HG02852 (cell line): ENCODE measurements around the gene MAGI3.
"Not testable (repeated sequence)": the region's sequence is repeated elsewhere in the genome, so short reads cannot be mapped to it uniquely, and the experiment has no call there.

Experiments used
- ATAC-seq: cut with Tn5 transposase; IDR thresholded peaks from one replicate; pipeline ENCODE4 v1.9.1; 2021; ENCODE audit warnings: mild to moderate bottlenecking, moderate library complexity; ENCODE audit not compliant: unreplicated experiment

The MAGI3 gene

GRCh38 chr1:113508364-113509164, 118.2 kb downstream of the MAGI3 start:
- ATAC-seq = no peak

DNA sequence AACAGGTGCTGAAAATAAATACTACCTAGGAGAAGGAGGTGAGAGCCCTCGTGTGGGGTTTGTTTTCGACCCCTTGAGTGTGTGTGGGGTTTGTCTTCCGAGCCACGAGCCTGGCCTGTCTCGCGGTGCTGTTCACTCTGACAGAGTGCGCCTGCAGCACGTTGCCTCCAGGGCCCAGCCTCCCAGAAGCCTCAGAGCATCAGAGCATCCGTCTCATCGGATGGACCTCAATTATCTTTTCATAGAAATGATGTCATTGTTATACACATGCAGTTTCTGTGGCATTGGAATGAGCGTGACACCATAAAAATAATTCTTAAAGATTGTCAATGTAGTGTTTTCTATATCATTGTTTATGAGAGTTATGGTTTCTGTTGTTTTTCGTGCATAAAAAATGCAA, 119.5 kb downstream of the MAGI3 start:
- not testable (repeated sequence) for ATAC-seq

GRCh38 chr1:113511269-113511668, 121.0 kb downstream of the MAGI3 start:
- ATAC-seq = no peak

GRCh38 chr1:113515498-113515897, 125.2 kb downstream of the MAGI3 start:
- no peak for ATAC-seq

GRCh38 chr1:113517346-113517745, 127.0 kb downstream of the MAGI3 start:
- ATAC-seq = no peak

GRCh38 chr1:113517983-113518382, 127.7 kb downstream of the MAGI3 start:
- no peak for ATAC-seq

DNA sequence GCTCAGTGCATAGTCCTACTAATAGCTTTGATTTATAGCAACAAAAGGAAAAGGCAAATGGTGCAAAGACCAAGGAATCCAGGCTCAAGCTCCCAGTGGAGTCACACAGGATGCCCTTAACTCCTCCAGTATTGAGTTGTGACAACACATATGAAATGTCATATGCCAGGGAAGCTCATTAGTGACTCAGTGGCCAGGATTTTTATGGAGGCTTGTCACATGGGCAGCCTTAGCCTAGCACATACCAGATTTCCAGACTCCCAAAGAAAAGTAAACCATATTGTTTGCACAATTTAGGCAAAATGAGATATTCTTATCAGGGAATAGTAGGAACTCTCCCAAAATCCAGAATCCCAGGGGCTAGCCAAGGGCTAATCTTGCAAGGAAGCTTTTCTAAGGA, 129.2 kb downstream of the MAGI3 start:
- no peak for ATAC-seq

- no peak for ATAC-seq
Observed at GRCh38 chr1:113530021-113530420, 139.7 kb downstream of the MAGI3 start.

DNA sequence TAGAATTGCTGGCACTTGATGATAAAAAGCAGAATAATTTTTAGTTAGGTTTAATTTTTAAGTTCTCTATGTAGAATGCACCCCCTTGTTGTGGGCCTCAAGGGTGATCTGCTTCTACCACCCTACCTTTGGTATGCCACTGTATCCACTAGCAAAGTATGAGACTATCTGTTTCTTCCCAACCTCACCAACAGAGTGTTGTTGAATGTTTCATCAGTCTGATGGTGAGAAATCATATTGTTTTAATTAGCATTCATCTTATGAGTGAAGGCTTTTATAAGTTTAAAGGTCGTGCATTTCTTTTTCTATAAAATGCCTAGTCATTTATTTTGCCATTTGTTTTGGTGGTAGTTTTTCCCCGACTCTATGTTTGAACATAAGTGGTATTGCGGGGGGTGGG, 141.0 kb downstream of the MAGI3 start:
- no peak for ATAC-seq

DNA sequence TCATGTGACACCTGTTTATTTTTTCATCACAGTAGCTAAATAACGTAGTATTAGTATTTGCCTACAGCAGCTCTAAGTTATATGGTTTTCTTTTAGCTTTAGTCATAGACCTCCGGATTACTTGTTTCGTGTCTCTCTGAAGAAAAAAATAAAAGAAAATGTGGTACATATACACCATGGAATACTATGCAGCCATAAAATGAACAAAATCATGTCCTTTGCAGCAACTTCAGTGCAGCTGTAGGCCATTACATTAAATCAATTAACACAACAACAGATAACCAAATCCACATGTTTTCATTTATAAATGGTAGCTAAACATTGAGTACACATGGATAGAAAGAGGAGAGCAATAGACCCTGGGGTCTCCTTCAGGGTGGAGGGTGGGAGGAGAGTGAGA, 142.7 kb downstream of the MAGI3 start:
- no peak for ATAC-seq

GRCh38 chr1:113534130-113534817, 144.0 kb downstream of the MAGI3 start:
- no peak for ATAC-seq

- no peak for ATAC-seq
Observed at GRCh38 chr1:113534875-113535274, 144.6 kb downstream of the MAGI3 start.

DNA sequence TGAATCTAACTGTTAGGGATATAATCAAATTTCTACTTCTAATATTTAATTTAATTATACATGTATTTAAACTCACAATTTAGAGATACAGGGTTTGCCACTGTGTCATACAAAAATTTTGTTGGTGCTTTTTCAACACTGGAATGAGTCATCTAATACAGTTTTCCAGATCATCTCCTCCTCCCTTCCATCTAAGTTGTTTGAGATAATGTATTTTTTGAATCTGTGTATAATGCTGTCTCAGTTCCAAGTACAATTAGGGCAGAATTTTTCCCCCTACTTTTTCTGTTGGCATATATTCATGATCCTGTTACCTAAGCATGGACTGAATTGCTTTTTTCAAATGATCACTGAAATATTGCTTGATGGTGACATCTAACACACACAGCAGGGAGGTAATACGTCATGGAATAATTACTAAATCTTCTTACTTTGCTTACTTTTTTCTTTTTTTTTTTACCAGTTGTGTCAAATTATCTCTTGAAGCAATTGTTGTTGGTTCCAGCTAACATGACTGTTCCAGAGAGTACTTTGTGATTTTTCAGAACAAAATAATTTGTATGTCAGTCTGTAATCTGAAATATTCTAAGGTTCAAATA, 146.0 kb downstream of the MAGI3 start:
- ATAC-seq = no peak

DNA sequence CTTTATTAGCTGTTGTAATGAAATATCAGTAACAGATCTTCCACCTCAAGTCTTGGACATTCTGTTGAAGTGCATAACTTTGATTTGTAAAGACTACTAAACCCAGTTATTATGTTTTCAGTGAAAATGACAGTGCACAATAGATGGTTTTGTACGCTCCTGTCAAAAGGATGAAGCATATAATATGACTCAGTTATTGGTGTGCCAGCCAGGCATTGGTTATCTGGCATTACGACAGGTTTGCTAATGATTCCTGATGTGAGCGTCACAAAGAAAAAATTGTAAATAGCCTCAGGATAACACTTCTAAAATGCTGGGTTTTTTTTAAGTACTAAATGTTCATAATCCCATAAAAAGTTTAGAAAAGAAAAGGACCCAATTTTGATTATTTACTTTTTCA, 147.9 kb downstream of the MAGI3 start:
- no peak for ATAC-seq

GRCh38 chr1:113540335-113540734, 150.0 kb downstream of the MAGI3 start:
- ATAC-seq = no peak

GRCh38 chr1:113541106-113541505, 150.8 kb downstream of the MAGI3 start:
- no peak for ATAC-seq

- no peak for ATAC-seq
Observed at GRCh38 chr1:113542221-113542701, 151.9 kb downstream of the MAGI3 start.

- ATAC-seq = no peak
Observed at GRCh38 chr1:113543110-113543509, 152.8 kb downstream of the MAGI3 start.

- no peak for ATAC-seq
Observed at GRCh38 chr1:113545210-113545609, 154.9 kb downstream of the MAGI3 start.

GRCh38 chr1:113545626-113546025, 155.3 kb downstream of the MAGI3 start:
- ATAC-seq = no peak

DNA sequence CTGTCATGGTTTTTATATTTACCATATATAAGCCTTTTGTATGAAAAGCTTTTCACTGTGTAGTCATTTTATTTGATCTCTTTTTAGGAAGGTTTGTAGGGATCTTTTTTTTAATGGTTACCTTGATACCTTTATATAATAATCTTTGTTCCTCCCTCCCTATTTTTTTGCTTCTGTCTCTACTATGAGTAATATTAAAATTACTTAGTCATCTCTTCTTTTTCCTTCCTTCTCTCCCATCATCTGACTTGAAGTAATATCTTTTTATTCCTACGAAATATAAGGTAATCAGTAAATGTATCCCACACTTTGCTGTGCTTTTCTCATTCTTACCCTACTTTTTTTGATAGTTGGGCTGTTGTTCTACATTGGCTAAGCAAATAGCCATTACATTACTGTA, 161.4 kb downstream of the MAGI3 start:
- no peak for ATAC-seq

DNA sequence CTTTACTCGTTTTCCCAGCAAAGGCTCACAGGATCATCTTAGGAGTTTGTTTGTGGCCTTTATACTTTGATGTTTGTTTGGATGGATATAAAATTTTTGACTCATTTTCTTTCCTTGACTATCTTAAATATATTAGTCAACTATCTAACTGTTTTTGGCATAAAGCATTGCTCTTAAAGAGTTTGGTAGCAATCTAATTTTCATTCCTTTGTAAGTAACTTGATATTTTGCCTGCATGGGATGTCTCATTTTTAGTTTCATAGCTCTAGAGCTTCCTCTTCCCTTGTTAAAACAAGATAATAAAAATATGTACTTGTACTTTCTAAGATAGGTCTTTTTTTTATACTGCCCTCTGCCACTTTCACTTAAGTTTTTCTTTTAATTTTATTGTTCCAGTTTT, 161.9 kb downstream of the MAGI3 start:
- no peak for ATAC-seq
